ENCODE data around the gene THOC5. TPM values are rescaled to one million over a fixed set of nuclear protein-coding genes. Genes with fewer than 3 reads are reported as not detected.

The THOC5 gene
- polyA plus RNA-seq, 1 donor from 2014 or later = 33.4 TPM

- no peak overlapping the region for H2AFZ ChIP-seq (ENCODE audit: low read depth, low read length)
- H3K9ac ChIP-seq (ENCODE audit: low read length) = no peak overlapping the region
- no peaks in the 10 kb centered on the region for H3K79me2 ChIP-seq (replicated peaks; ENCODE audit: insufficient read depth, low read length)
- no peak overlapping the region for H3K4me3 ChIP-seq (ENCODE audit: low read length)
- no peaks in the 10 kb centered on the region for H4K20me1 ChIP-seq (ENCODE audit: insufficient read depth)
- H3K27ac ChIP-seq (ENCODE audit: low read length) = no peak overlapping the region
- H3K27me3 ChIP-seq (ENCODE audit: insufficient read depth, low read depth, low read length) = peaks cover 20% of the 10 kb centered on the region
- no peaks in the 10 kb centered on the region for H3K9me3 ChIP-seq (ENCODE audit: low read length)
- no peak overlapping the region for H3K4me2 ChIP-seq (ENCODE audit: low read length)
- no peak for TF ChIP-seq SMC3 (conservative IDR thresholded peaks at IDR 0.05; ENCODE audit: poor library complexity)
- no peak for TF ChIP-seq REST (IDR thresholded peaks at IDR 0.05; ENCODE audit: borderline replicate concordance)
- no peak for TF ChIP-seq RAD21 (conservative IDR thresholded peaks at IDR 0.05)
- TF ChIP-seq EZH2 (IDR thresholded peaks at IDR 0.05; ENCODE audit: borderline replicate concordance, insufficient read depth, low read length, poor library complexity, severe bottlenecking) = no peak
- TF ChIP-seq MXI1 (conservative IDR thresholded peaks at IDR 0.05; ENCODE audit: poor library complexity, severe bottlenecking) = no peak
- TF ChIP-seq EP300 (conservative IDR thresholded peaks at IDR 0.05; ENCODE audit: poor library complexity, severe bottlenecking) = no peak
- no peak for TF ChIP-seq TAF1 (IDR thresholded peaks at IDR 0.05; ENCODE audit: low read depth)
- TF ChIP-seq CTCF (IDR thresholded peaks at IDR 0.05; ENCODE audit: poor library complexity, severe bottlenecking) = no peak
- TF ChIP-seq POLR2AphosphoS5 (IDR thresholded peaks at IDR 0.05) = no peak
- H3K9me2 ChIP-seq (ENCODE audit: insufficient read depth, low read length) = no peaks in the 10 kb centered on the region
- H3F3A ChIP-seq (ENCODE audit: insufficient read depth, low read length, poor library complexity, severe bottlenecking) = no peaks in the 10 kb centered on the region
- no peaks in the 10 kb centered on the region for H3K36me3 ChIP-seq (ENCODE audit: insufficient read depth, low read length)
These were observed 68.1 kb downstream of the THOC5 start for GRCh38 chr22:29485448-29485847.

GRCh38 chr22:29484642-29485041 is 68.9 kb downstream of the THOC5 start:
- Histone ChIP-seq H3K9me3 (ENCODE audit: low read length) (no peaks in the 10 kb centered on the region), H2AFZ (ENCODE audit: low read depth, low read length) (no peak overlapping the region), H3K27me3 (ENCODE audit: insufficient read depth, low read depth, low read length) (peaks cover 28% of the 10 kb centered on the region), H3K36me3 (ENCODE audit: insufficient read depth, low read length) (no peaks in the 10 kb centered on the region), H4K20me1 (ENCODE audit: insufficient read depth) (no peaks in the 10 kb centered on the region), H3K79me2 (replicated peaks; ENCODE audit: insufficient read depth, low read length) (no peaks in the 10 kb centered on the region), H3K9me2 (ENCODE audit: insufficient read depth, low read length) (no peaks in the 10 kb centered on the region), H3K4me2 (ENCODE audit: low read length) (no peak overlapping the region), H3K9ac (ENCODE audit: low read length) (no peak overlapping the region), H3F3A (ENCODE audit: insufficient read depth, low read length, poor library complexity, severe bottlenecking) (no peaks in the 10 kb centered on the region), H3K4me3 (ENCODE audit: low read length) (no peak overlapping the region), H3K27ac (ENCODE audit: low read length) (no peak overlapping the region)
- no peak for TF ChIP-seq POLR2AphosphoS5 (IDR thresholded peaks at IDR 0.05)
- no peak for TF ChIP-seq RAD21 (conservative IDR thresholded peaks at IDR 0.05)
- no peak for TF ChIP-seq EP300 (conservative IDR thresholded peaks at IDR 0.05; ENCODE audit: poor library complexity, severe bottlenecking)
- TF ChIP-seq EZH2 (IDR thresholded peaks at IDR 0.05; ENCODE audit: borderline replicate concordance, insufficient read depth, low read length, poor library complexity, severe bottlenecking) = no peak
- no peak for TF ChIP-seq MXI1 (conservative IDR thresholded peaks at IDR 0.05; ENCODE audit: poor library complexity, severe bottlenecking)
- no peak for TF ChIP-seq TAF1 (IDR thresholded peaks at IDR 0.05; ENCODE audit: low read depth)
